HG03442 (cell line): Measurements from ENCODE around the gene IPPK.
A peak's percentile ranks its signal among the peaks of the same experiment; 100 is the strongest.
"Not testable (repeated sequence)": the region's sequence is repeated elsewhere in the genome, so short reads cannot be mapped to it uniquely, and the experiment has no call there.

Experiments
- ATAC-seq: cut with Tn5 transposase; IDR thresholded peaks from one replicate; pipeline ENCODE4 v1.9.1; 2021; ENCODE audit warnings: mild to moderate bottlenecking, moderate library complexity; ENCODE audit not compliant: unreplicated experiment

IPPK gene

GRCh38 chr9:92639124-92639523 lies 30.8 kb downstream of the IPPK start:
- no peak for ATAC-seq

DNA sequence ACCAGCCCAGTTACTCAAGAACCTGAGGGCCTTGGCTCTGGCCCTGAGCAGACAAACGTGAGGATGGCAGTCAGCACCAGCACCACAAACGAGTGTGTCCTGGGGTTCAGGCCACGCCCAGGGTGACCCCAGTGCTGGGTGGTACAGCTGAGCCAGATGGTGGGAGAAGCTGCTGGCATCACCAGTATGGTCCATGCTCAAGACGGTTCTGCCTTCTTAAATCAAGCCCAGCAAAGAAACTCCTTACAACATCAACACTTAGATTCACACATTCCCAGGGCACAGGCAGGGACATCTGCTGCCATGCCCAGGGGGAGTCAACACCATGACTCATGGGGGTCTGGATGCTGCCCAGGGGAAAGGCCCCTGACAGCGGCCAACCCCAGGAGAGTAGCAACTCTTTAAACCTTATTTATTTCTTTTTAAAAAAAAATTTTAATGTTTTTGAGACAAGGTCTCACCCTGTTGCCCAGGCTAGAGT lies 31.3 kb downstream of the IPPK start:
- no peak for ATAC-seq

DNA sequence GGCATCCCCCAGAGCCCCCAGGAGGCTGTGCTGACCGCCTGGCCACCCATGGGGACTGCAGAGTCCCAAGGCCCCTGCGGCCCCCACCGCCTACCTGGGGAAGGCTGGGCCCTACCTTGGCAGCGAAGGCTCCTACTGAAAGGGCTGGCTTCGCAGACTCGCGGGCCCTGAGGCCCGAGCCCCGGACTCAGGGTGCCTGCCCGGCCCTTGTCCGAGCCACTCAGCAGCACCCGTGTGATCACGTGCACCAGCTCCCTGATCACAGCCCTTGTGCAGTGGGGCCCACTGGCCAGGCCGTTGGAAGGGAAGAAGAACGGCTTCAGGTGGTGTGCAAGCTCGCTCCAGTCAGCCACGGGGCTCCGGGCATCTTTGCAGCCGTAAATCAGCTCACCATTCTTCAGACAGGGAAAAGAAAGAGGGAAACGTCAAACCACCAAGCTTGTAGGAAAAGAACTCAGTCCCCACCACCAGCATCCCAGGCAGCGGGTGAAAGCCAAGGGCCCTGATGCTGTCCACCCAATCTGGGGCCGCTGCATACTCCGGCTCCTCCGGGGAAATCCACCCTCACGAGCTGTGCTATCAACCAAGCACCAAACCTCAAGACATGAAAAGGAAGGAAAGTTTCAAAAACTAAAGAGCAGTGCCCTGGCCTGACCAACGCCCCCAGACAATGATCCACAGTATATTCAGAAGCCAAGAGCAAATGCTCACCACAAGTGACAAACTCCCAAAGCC lies 31.9 kb downstream of the IPPK start:
- ATAC-seq, result no peak

GRCh38 chr9:92637326-92637725 lies 32.6 kb downstream of the IPPK start:
- ATAC-seq, result no peak

DNA sequence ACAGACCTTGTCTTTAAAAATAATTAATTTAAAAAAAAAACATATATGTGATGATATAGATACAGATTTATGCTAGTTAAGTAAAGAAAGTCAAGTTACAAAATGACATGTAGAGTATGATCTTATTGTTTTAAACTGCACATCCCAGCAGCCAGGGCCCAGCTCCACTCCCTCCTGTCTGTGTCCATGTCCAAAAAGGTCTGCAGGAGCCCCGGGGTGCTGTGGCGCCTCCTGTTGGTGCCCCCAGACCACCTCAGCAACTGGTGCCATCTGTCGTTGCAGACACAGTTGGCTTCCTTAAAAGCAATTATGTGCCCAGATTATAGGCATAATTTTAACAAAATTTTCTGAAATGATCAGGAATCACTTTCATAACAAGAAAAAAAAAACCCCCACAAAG lies 33.3 kb downstream of the IPPK start:
- no peak for ATAC-seq

DNA sequence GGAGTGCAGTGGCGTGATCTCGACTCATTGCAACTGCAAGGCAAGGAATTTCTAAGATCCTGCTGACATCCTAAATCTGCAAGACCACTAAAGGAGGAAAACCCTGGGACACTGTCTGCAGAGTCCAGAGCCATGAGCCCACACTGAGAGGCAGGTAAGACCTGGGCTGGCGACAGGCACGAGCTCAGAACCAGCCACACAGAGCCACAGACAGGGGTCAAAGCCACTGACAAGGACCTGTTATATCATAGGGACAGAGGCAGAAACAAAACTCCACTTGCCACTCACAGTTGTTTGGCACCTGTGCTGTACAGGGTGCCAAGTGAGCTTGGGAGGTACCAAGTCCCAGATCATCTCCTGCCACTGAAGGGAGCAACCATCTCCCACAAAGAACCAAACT lies 34.2 kb downstream of the IPPK start:
- no peak for ATAC-seq

DNA sequence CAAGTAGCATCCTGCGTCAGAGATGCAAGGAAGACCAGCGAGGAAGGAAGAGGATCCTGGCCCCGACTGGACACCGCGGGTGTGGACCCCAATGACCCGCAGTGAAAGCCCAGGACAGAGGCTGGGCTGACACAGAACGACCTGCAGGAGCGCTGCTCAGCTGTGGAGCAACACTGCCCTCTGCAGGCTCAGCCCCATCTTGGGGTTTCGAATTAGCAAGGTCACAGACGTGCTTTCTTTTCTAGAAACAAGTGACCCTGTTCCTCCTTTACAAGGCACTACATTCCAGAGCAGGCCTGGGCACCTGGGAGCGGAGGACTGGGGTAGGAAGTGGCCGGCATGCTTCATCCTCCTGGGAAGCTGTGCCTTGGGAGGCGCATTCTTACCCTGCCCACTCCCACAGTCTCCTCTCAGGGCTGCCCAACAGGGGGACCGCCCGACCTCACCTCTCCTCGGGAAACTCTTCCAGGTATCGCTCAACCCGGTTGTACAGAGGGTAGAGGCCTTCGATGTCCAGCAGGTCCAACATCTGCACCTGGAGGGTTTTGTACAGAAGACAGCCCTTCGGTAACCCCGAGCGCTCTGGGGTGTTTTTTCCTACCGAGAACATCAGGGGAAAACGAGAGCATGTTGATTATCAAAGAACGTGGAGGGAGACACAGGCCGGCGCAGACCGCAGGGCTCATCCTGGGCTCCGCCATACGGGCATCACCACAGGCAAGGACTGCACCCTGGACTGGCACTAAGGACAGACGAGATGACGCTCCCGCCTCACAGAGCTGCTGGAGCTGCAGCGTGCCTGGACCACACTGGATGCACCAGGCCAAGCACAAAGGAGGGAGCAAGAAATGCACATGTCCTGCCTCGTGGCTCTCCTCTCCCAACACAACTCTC lies 35.0 kb downstream of the IPPK start:
- ATAC-seq, result peak; percentile 43

GRCh38 chr9:92633614-92634278 lies 36.2 kb downstream of the IPPK start:
- ATAC-seq, result no peak

- no peak for ATAC-seq
Observed at GRCh38 chr9:92632641-92633040, 37.3 kb downstream of the IPPK start.

DNA sequence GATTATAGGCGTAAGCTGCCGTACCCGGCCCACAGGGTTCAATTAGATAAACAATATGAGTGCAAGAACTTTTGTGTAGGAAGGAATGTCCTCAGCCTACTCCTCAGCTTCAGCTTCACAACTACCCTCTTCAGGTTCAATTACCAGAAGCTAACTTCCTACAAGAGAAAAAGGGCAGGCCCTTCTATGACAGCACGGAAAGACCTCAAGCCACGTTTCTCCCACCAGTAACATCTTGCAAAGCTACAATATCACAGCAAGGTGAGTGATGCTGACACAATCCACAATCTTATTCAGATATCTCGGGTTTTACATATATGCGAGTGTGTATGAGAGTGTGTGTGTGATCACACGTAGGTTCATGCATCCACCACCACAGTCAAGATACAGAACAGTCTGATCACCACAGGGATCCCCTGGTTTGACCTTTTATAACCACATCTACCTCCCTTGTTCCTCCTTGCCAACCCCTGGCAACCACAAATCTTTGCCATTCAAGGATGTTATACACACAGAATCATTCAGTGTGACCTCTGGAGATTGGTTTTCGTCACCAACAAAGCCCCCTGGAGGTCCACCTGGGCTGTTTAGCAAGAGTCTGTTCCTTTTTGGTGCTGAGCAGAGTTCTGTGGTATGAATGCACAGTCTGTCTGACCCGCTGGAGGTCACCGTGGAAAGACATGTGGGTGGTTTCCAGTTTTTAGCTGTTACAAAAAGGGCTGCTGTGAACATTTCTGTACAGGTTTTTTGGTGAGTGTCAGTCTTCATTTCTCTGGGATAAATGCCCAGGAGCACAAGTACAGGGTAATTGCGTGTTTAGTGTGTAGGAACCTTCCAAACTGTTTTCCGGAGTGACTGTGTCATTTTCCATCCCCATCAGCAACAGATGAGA lies 38.2 kb downstream of the IPPK start:
- ATAC-seq, result no peak

GRCh38 chr9:92627651-92628050 lies 42.3 kb downstream of the IPPK start:
- no peak for ATAC-seq

DNA sequence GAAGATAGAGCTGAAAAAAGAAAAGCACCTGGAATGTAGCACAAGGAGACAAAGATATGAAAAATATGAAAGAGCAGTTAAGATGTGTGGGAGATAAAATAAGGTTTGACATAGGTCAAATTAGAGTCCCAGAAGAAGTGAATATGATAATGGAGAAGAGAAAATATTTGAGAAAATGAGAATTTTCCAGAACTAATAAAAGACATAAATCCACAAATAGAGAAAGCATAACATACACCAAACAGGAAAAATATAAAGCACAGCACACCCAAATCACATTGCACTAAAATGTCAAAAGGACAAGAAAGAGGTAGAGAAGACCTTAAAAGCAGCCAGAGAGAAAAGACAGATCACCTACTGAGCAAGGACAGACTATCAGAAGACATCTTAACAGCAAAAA lies 43.4 kb downstream of the IPPK start:
- ATAC-seq, result no peak

- not testable (repeated sequence) for ATAC-seq
Observed at GRCh38 chr9:92623936-92624335, 46.0 kb downstream of the IPPK start.

GRCh38 chr9:92620845-92621244 lies 49.1 kb downstream of the IPPK start:
- ATAC-seq, result no peak

DNA sequence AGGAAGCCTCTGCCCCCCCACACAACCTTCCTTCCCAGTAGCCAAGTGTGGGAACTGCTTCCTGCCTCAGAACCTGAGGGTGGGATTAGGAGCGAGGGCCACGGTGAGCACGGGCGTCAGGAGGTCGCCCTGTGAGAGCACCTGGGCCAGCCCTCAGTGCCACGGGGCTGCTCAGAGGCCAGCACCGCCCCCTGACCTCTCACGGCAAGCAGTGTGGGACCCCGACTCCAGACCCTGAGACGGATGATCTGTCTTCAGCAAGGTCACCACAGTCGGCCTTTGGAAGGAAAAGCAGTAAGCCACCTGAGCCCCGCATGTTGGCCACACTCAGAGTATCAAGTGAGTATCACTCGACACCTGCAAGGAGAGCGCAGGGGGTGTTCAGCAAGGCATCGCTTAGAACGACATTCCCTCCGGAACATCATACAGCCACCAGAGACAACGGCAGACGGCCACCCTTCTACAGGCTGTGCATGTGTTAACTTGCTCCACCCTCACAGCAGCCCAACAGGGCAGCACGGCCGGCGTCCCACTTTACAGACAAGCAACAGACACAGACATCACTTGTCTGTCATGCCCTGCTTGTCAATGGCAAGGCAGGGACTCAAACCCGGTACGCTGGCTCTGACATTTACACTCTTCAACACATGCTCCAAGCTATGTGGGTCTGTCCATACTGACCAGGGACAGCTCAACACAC lies 50.2 kb downstream of the IPPK start:
- ATAC-seq, result no peak

- no peak for ATAC-seq
Observed at GRCh38 chr9:92618633-92619225, 51.2 kb downstream of the IPPK start.

- ATAC-seq, result no peak
Observed at GRCh38 chr9:92617951-92618510, 51.9 kb downstream of the IPPK start.

DNA sequence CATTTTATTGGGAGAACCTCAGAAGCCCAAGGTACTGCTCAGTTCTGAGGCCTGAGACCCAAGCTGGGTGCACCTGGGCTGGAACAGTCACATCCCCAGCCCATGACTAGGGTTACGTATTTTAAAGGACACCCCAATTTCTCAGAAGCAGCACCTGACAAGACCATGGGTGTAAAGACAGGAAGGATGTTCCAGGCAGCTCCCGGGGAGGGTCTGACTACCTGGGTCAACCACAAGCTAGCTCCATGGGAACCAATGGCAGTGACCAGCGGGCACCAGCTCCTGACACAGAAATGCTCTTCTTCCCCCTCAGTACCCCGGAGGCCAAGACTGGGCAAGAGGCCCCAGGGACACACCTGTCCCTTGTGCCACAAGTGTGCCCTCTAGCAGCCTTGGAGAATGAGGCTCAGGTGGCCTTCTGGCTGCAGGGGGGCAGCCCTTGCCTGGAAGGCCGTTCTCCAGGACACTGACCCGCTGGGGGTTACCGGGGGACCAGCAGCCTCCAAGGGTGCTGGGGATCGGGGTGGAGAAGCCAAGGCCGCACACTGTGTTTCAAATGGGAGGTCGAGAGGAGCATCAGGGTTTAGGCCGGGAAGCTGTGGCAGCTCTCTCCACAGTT lies 52.6 kb downstream of the IPPK start:
- ATAC-seq, result no peak

DNA sequence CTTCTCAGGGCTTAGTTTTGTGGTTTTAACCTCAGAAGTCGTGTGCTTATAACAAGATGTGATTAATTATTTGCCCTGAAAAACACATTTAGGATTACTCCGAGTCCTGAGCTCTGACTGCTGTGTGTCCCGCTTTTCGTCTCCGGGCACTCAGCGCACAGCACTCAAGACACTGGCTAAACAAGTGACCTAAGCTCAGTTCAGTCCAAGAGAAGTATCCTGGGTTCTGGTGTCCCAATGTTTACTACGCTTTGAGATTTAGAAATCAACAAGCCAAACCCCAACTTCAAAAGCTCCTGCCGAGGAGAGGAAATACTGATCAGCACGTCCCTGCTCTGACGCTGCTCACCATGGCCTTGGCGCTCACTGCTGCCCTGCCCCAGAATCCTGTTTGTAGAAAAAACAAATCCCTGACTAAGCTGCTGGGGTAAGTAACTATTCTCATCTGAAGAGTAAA lies 53.2 kb downstream of the IPPK start:
- ATAC-seq, result no peak
